Kidney (tissue), 13 donors: ENCODE results near the gene MTCL3.

ENCODE experiments used
- DNase-seq, 5 donors: peaks; one replicate each; pipeline ENCODE4 v3.0.0-alpha.2; 2013 to 2020
- FAIRE-seq: peaks from 2 replicates; lab custom pipeline; 2012; peaks lifted over from hg19 to GRCh38; lab: Jason Lieb, UNC
- H3K27ac ChIP-seq, 2 donors: one replicate each; pipeline ENCODE4 v1.7.0; 2013; ENCODE audit warnings: low read depth in 2 of 2, low read length in 2 of 2, inconsistent platforms in 1 of 2
- H3K27me3 ChIP-seq: one replicate; pipeline ENCODE4 v1.7.1; 2013; ENCODE audit warnings: low read length, inconsistent platforms; ENCODE audit not compliant: control insufficient read depth, insufficient read depth
- H3K36me3 ChIP-seq, 3 donors: one replicate each; pipeline versions ENCODE4 v1.7.0 to v1.7.1; 2013; ENCODE audit warnings: low read length in 3 of 3, control low read depth in 1 of 3, inconsistent platforms in 1 of 3; ENCODE audit not compliant: insufficient read depth in 3 of 3, control insufficient read depth in 2 of 3
- H3K4me1 ChIP-seq, 3 donors: one replicate each; pipeline versions ENCODE4 v1.7.0 to v1.7.1; 2013; ENCODE audit warnings: low read length in 3 of 3, inconsistent platforms in 1 of 3, low read depth in 1 of 3; ENCODE audit not compliant: control insufficient read depth in 2 of 3, insufficient read depth in 2 of 3
- H3K4me3 ChIP-seq, 3 donors: one replicate each; pipeline versions ENCODE4 v1.7.0 to v1.8.1; 2013; ENCODE audit warnings: low read length in 3 of 3, control low read depth in 1 of 3, inconsistent platforms in 1 of 3
- H3K9ac ChIP-seq, 3 donors: one replicate each; pipeline versions ENCODE4 v1.7.0 to v1.7.1; 2013; ENCODE audit warnings: low read length in 3 of 3, control low read depth in 1 of 3, inconsistent platforms in 1 of 3
- H3K9me3 ChIP-seq, 3 donors: one replicate each; pipeline versions ENCODE4 v1.7.0 to v1.7.1; 2013; ENCODE audit warnings: low read length in 3 of 3, control low read depth in 1 of 3, inconsistent platforms in 1 of 3; ENCODE audit not compliant: control insufficient read depth in 2 of 3, insufficient read depth in 1 of 3
- CTCF ChIP-seq: IDR thresholded peaks from 3 replicates; pipeline ENCODE4 v1.5.1; 2012; ENCODE audit warnings: mild to moderate bottlenecking, moderate library complexity, borderline replicate concordance; ENCODE audit not compliant: insufficient read depth; ENCODE audit errors: extremely low read depth
- intact Hi-C: fragments of 100-400 bp; cut with DNase I; formaldehyde crosslinking; loops from one replicate; pipeline ENCODE4 v1.11.1; 2022
- donor health status: control.
- donor health status: control.
- donor health status: control.
- donor health status: control.
- donor health status: control.
- donor health status: DM: yes; HTN: yes; CAD: no.
- donor health status: Normal renal cell carcinoma (clear cell type).

Gene MTCL3

GRCh38 chr6:127486934-127487333, 32.2 kb downstream of the MTCL3 start:
- no peaks in the 10 kb centered on the region for H3K27me3 ChIP-seq
- H3K4me3 ChIP-seq = no peak overlapping the region
- H3K9ac ChIP-seq = no peak overlapping the region
- no peaks in the 10 kb centered on the region for H3K9me3 ChIP-seq
- H3K36me3 ChIP-seq = no peaks in the 10 kb centered on the region
- intact Hi-C loops = no loop called here
- peaks cover 0 to 4% (median 0%) of the 10 kb centered on the region in 3 donors for H3K4me1 ChIP-seq
- no peak for DNase-seq
- no peak for TF ChIP-seq CTCF
- H3K27ac ChIP-seq = no peak overlapping the region
- FAIRE-seq = no peak

- DNase-seq = no peak
These were observed 34.8 kb downstream of the MTCL3 start for GRCh38 chr6:127484212-127484863.

GRCh38 chr6:127483399-127484055, 35.6 kb downstream of the MTCL3 start:
- peak overlapping the region in 2 of 3 donors; percentile 39 to 51 for H3K4me3 ChIP-seq
- H3K9me3 ChIP-seq = no peaks in the 10 kb centered on the region
- TF ChIP-seq CTCF = no peak
- no peak overlapping the region for H3K27ac ChIP-seq
- FAIRE-seq (no peak), DNase-seq (peak in 1 of 5 donors; percentile 14)
- intact Hi-C loops = no loop called here
- peaks cover 0 to 4% (median 0%) of the 10 kb centered on the region in 3 donors for H3K4me1 ChIP-seq
- no peak overlapping the region for H3K9ac ChIP-seq
- H3K36me3 ChIP-seq = no peaks in the 10 kb centered on the region
- H3K27me3 ChIP-seq = no peaks in the 10 kb centered on the region

More at GRCh38 chr6:127484212-127484863, 34.8 kb downstream of the MTCL3 start:
- Histone ChIP-seq H3K36me3 (no peaks in the 10 kb centered on the region), H3K4me3 (peak overlapping the region in 2 of 3 donors; percentile 39 to 51), H3K27me3 (no peaks in the 10 kb centered on the region), H3K9ac (no peak overlapping the region), H3K4me1 (peaks cover 0 to 4% (median 0%) of the 10 kb centered on the region in 3 donors), H3K27ac (no peak overlapping the region), H3K9me3 (no peaks in the 10 kb centered on the region)
- intact Hi-C loops = no loop called here
- no peak for FAIRE-seq
- no peak for TF ChIP-seq CTCF
